Spleen (tissue), 11 donors: ENCODE data around the gene KIF16B. TPM values are rescaled to one million over a fixed set of nuclear protein-coding genes. Genes with fewer than 3 reads are reported as not detected.

ENCODE experiments used
- DNase-seq: peaks from one replicate; pipeline ENCODE4 v3.0.0-alpha.2; 2020
- H3K27ac ChIP-seq, 8 donors: fragments of 200-600 bp; sonication (generic) in 7 of 8; 1 replicate in 4 of 8; 2 replicates in 4 of 8; pipeline versions ENCODE4 v1.5.0 to v1.8.0; 2016 to 2021; ENCODE audit warnings: inconsistent platforms in 4 of 8, mild to moderate bottlenecking in 4 of 8, moderate library complexity in 1 of 8
- H3K27me3 ChIP-seq, 7 donors: fragments of 200-600 bp; sonication (generic) in 6 of 7; replicated peaks in 1 of 7; 1 replicate in 4 of 7; 2 replicates in 3 of 7; pipeline versions ENCODE4 v1.5.0 to v1.8.0; 2016 to 2021; ENCODE audit warnings: inconsistent platforms in 3 of 7, mild to moderate bottlenecking in 1 of 7
- H3K36me3 ChIP-seq, 6 donors: fragments of 200-600 bp; sonication (generic) in 5 of 6; 1 replicate in 4 of 6; 2 replicates in 2 of 6; pipeline versions ENCODE4 v1.5.0 to v1.8.0; 2016 to 2021; ENCODE audit warnings: inconsistent platforms in 2 of 6
- H3K4me1 ChIP-seq, 6 donors: fragments of 200-600 bp; sonication (generic) in 5 of 6; 1 replicate in 3 of 6; 2 replicates in 3 of 6; pipeline versions ENCODE4 v1.5.0 to v1.8.0; 2016 to 2021; ENCODE audit warnings: inconsistent platforms in 3 of 6
- H3K4me3 ChIP-seq, 8 donors: fragments of 200-600 bp; sonication (generic) in 7 of 8; 1 replicate in 4 of 8; 2 replicates in 4 of 8; pipeline versions ENCODE4 v1.5.0 to v1.8.0; 2016 to 2021; ENCODE audit warnings: inconsistent platforms in 4 of 8, mild to moderate bottlenecking in 4 of 8, moderate library complexity in 2 of 8
- H3K9me3 ChIP-seq, 8 donors: fragments of 200-600 bp; sonication (generic) in 7 of 8; 1 replicate in 4 of 8; 2 replicates in 4 of 8; pipeline versions ENCODE4 v1.5.0 to v1.8.0; 2016 to 2021; ENCODE audit warnings: inconsistent platforms in 4 of 8
- POLR2A ChIP-seq, 3 donors: fragments of 450-650 bp; IDR thresholded peaks; one replicate each; pipeline ENCODE4 v1.5.1; 2017; ENCODE audit warnings: antibody characterized with exemption in 3 of 3, mild to moderate bottlenecking in 1 of 3
- POLR2AphosphoS5 ChIP-seq, 3 donors: sonication (generic); formaldehyde crosslinking; IDR thresholded peaks; one replicate each; pipeline ENCODE4 v1.5.1; 2017; ENCODE audit warnings: antibody characterized with exemption in 3 of 3
- whole genome bisulfite sequencing, 5 donors: extraction: QIAGEN DNeasy Blood & Tissue Kit in 3 of 5; methylation state at CpG; one replicate each; pipeline versions ENCODE4 v1.1.5 to v1.1.7; 2013 to 2018; 5-methylcytosine and 5-hydroxymethylcytosine counted together
- intact Hi-C: fragments of 100-400 bp; cut with DNase I; formaldehyde crosslinking; loops from one replicate; pipeline ENCODE4 v1.15.0; 2023; ENCODE audit warnings: low total_unique reads
- polyA plus RNA-seq, 3 donors: library from polyadenylated mRNA; stranded (reverse); fragments of 200-250 nt; gene quantifications; one replicate each; pipeline ENCODE4 v1.2.1, GENCODE V29; 2013
- total RNA-seq, 7 donors: library from RNA; depleted of rRNA in 3 of 7; stranded (reverse); fragments of >200 nt in 3 of 7; fragmentation: NEBNext Ultra II Directional in 4 of 7; extraction: Animal tissue kit (Norgen Biotek cat#: 25700) in 4 of 7; gene quantifications; one replicate each; pipeline versions ENCODE4 v1.1.0 to v1.2.1, GENCODE V29; 2016 to 2021
- TF ChIP-seq, protein P1 (sequence below), 11 experiments: fragments of 200-600 bp in 7 of 11; fragments of 450-650 bp in 4 of 11; sonication (generic) in 4 of 11; IDR thresholded peaks in 8 of 11; conservative IDR thresholded peaks in 3 of 11; 1 replicate in 7 of 11; 2 replicates in 4 of 11; pipeline versions ENCODE4 v1.4.0 to v1.8.0; 2016 to 2021; ENCODE audit warnings: antibody characterized with exemption in 11 of 11, inconsistent platforms in 4 of 11, mild to moderate bottlenecking in 1 of 11
- donor health status: healthy with polysubstance abuse.
- donor health status: DM: no; HTN: no; CAD: no; lungs with moderate emphysema.
- donor health status: DM: no; HTN: no; CAD: no.
- donor health status: Bipolar disorder and iron deficiency.
- donor health status: healthy.
- donor health status: DM: no; HTN: no; CAD: no.
- donor health status: DM: yes; HTN: yes; CAD: no.

KIF16B gene
- total and polyA plus RNA-seq, 10 donors, result 3.0 to 30.1 (median 21.2) TPM

DNA sequence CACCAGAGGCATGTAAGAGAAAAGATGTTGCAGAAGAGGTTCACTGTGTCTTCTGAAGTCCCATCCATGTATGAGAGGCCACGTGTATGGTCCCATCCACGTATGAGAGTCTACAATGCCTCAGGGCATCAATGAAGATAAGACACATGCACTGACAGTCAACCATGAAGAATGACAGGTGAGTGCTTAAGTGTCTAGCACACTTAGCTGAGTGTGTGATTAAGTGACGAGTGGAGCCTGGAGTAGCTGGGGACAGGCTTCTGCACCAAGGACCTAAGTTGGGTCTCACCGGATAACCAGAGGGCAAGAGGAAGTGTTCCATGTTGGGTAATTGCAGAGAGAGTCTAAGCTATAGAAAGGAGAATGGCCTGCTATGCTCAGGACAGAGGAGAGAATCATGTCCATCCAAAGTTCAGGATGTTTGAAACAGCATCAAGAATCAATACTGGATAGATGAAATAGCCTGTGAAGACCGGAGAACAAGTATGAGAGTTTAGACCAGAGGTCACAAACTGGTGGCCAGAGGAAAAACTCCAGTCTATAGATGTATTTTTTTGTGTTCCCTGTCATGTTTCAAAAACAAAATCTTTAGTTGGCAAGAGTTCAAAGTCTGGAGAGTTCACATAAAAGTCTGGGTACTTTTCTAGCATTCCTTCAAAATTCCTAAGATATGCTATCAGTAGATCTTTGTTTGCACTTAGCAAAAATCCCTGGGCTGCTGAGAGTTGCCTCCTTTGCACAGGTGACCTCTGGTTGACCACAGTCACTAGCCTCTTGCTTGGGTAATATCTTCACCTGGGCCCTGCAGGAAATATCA, 165.8 kb downstream of the KIF16B start:
- Histone ChIP-seq H3K9me3 (peaks cover 0 to 22% (median 19%) of the 10 kb centered on the region in 8 donors), H3K4me3 (no peak overlapping the region), H3K4me1 (no peaks in the 10 kb centered on the region), H3K36me3 (peaks cover 0 to 65% (median 15%) of the 10 kb centered on the region in 6 donors), H3K27ac (no peak overlapping the region), H3K27me3 (no peaks in the 10 kb centered on the region)
- no peak for DNase-seq
- 89 to 93% (median 89%) methylated on average over 5 of the region's 5 CpGs for WGBS, 5 donors
- TF ChIP-seq POLR2AphosphoS5 (IDR thresholded peaks at IDR 0.05) (no peak), POLR2A (IDR thresholded peaks at IDR 0.05) (no peak)
- TF ChIP-seq, protein P1, sequence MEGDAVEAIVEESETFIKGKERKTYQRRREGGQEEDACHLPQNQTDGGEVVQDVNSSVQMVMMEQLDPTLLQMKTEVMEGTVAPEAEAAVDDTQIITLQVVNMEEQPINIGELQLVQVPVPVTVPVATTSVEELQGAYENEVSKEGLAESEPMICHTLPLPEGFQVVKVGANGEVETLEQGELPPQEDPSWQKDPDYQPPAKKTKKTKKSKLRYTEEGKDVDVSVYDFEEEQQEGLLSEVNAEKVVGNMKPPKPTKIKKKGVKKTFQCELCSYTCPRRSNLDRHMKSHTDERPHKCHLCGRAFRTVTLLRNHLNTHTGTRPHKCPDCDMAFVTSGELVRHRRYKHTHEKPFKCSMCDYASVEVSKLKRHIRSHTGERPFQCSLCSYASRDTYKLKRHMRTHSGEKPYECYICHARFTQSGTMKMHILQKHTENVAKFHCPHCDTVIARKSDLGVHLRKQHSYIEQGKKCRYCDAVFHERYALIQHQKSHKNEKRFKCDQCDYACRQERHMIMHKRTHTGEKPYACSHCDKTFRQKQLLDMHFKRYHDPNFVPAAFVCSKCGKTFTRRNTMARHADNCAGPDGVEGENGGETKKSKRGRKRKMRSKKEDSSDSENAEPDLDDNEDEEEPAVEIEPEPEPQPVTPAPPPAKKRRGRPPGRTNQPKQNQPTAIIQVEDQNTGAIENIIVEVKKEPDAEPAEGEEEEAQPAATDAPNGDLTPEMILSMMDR (IDR thresholded peaks at IDR 0.05 in 8 of 11, conservative IDR thresholded peaks at IDR 0.05 in 3 of 11), result no peak
- intact Hi-C loops, result no loop called here

DNA sequence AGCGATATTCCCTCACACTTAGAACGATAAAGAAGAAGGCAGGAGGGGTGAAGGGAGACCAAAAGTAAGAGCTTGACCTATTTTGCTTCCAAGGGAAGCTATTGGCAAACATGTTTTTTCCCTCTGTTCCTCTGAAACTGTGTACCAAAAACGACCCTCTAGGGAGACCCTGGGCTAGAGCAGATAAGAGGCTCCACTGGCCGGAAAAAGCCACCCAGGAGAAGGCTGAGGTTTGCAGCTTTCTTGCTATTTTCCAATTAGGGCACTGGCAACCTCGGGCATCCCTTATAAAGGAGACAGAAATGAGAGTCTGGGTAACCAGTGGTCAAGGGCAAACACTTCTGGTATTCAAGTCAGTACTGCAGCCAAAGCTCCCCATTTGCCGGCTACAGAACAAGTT, 168.0 kb downstream of the KIF16B start:
- TF ChIP-seq POLR2A (IDR thresholded peaks at IDR 0.05) (no peak), POLR2AphosphoS5 (IDR thresholded peaks at IDR 0.05) (no peak)
- TF ChIP-seq, protein P1 (IDR thresholded peaks at IDR 0.05 in 8 of 11, conservative IDR thresholded peaks at IDR 0.05 in 3 of 11), result no peak
- Histone ChIP-seq H3K27ac (no peak overlapping the region), H3K4me3 (no peak overlapping the region), H3K27me3 (no peaks in the 10 kb centered on the region), H3K36me3 (peaks cover 0 to 57% (median 15%) of the 10 kb centered on the region in 6 donors), H3K4me1 (no peaks in the 10 kb centered on the region), H3K9me3 (peaks cover 0 to under 1% (median 0%) of the 10 kb centered on the region in 8 donors)
- intact Hi-C loops, result no loop called here
- 85 to 93% (median 86%) methylated on average over 6 of the region's 6 CpGs for WGBS, 5 donors
- no peak for DNase-seq

DNA sequence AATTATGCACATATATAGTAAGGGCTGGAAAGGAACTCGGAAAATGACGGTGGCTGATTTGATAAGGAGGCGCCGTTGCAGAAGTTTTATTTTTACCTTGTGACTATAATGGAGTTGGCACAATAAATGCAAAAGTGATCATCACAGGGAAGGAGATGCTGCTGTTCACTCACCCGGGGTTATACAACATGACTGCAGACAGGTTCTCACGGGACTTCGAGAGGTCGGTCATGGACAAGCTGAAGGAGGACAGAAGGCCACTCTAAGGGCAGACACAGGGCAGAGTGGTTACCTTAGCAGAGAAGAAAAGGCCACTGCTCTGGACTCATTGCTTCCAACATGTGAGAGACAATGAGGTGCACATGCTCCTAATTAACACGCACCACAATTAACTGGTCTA, 168.6 kb downstream of the KIF16B start:
- peaks cover 0 to 60% (median 17%) of the 10 kb centered on the region in 6 donors for H3K36me3 ChIP-seq
- intact Hi-C loops, result no loop called here

DNA sequence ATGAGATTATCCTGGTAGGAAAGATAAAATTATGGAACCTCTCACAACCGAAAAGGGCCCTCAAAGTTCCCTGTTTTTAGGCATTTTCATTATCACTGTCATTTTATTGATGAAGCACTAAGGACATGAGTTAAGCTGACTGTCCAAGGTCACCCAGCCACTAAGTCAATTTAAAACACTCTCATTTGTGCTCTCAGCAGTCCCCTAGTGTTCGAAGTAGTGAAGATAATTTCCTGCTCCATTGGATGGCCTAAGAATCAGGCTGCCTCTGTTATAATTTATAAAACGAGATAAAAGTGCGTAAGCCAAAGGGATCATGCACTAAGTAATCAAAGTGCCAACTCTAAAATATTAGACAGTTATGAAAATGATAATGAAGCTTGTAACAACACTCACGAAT, 169.1 kb downstream of the KIF16B start:
- H3K27me3 ChIP-seq, result no peaks in the 10 kb centered on the region
- H3K4me1 ChIP-seq, result no peaks in the 10 kb centered on the region
- peaks cover 0 to 64% (median 17%) of the 10 kb centered on the region in 6 donors for H3K36me3 ChIP-seq
- TF ChIP-seq, protein P1 (IDR thresholded peaks at IDR 0.05 in 8 of 11, conservative IDR thresholded peaks at IDR 0.05 in 3 of 11), result no peak
- TF ChIP-seq POLR2A (IDR thresholded peaks at IDR 0.05), result no peak
- no peak for TF ChIP-seq POLR2AphosphoS5 (IDR thresholded peaks at IDR 0.05)
- H3K9me3 ChIP-seq, result no peaks in the 10 kb centered on the region
- WGBS, 5 donors, result 84 to 96% (median 92%) methylated on average over 5 of the region's 5 CpGs
- intact Hi-C loops, result no loop called here
- DNase-seq, result no peak
- H3K27ac ChIP-seq, result no peak overlapping the region
- H3K4me3 ChIP-seq, result no peak overlapping the region

More for the DNA sequence above, 168.6 kb downstream of the KIF16B start:
- Histone ChIP-seq H3K4me3 (no peak overlapping the region), H3K27me3 (no peaks in the 10 kb centered on the region), H3K9me3 (no peaks in the 10 kb centered on the region), H3K27ac (no peak overlapping the region), H3K4me1 (no peaks in the 10 kb centered on the region)
- TF ChIP-seq, protein P1 (IDR thresholded peaks at IDR 0.05 in 8 of 11, conservative IDR thresholded peaks at IDR 0.05 in 3 of 11), result no peak
- TF ChIP-seq POLR2AphosphoS5 (IDR thresholded peaks at IDR 0.05), result no peak
- no peak for TF ChIP-seq POLR2A (IDR thresholded peaks at IDR 0.05)
- DNase-seq, result no peak
- WGBS, 5 donors, result 89 to 97% (median 96%) methylated on average over 9 of the region's 9 CpGs
